Measurements from ENCODE around the gene STATH. TPM values are rescaled to one million over a fixed set of nuclear protein-coding genes. Genes with fewer than 3 reads are reported as not detected.

The STATH gene
- total RNA-seq, 1 experiment from 2014 or later, result not detected

Other genes starting within 250 kb of the STATH start
- not detected in 2 replicates for gene SULT1B1, start 235.3 kb upstream of the STATH start, total RNA-seq (2021)
- gene SULT1E1, start 135.8 kb upstream of the STATH start, total RNA-seq (2021), result not detected in 2 replicates
- not detected in 2 replicates for gene CSN1S1, start 64.9 kb upstream of the STATH start, total RNA-seq (2021)
- not detected in 2 replicates for gene CSN2, start 30.2 kb upstream of the STATH start, total RNA-seq (2021)
- not detected in 2 replicates for gene HTN3, start 32.5 kb downstream of the STATH start, total RNA-seq (2021)
- gene HTN1, start 54.5 kb downstream of the STATH start, total RNA-seq (2021), result not detected in 2 replicates
- gene PRR27, start 158.3 kb downstream of the STATH start, total RNA-seq (2021), result not detected in 2 replicates
- not detected in 2 replicates for gene ODAM, start 199.8 kb downstream of the STATH start, total RNA-seq (2021)
- not detected in 2 replicates for gene FDCSP, start 230.2 kb downstream of the STATH start, total RNA-seq (2021)
- not detected in 2 replicates for gene CSN3, start 246.6 kb downstream of the STATH start, total RNA-seq (2021)